PC-9 (cell line): ENCODE results near the gene DNAAF5. TPM values are rescaled to one million over a fixed set of nuclear protein-coding genes. Genes with fewer than 3 reads are reported as not detected.

ENCODE experiments used
- BruUV-seq: library from RNA; stranded (reverse); fragments of 400-500 nt; replicated peaks from 2 replicates; lab custom pipeline; 2021; lab: Mats Ljungman, UMichigan
- CTCF ChIA-PET: fragments of 300-600 bp; sonication (Branson Sonifier 250); formaldehyde crosslinking; loops from one replicate; lab custom pipeline; 2022; ENCODE audit warnings: antibody characterized with exemption; lab: Charles Lee
- POLR2A ChIA-PET: fragments of 300-600 bp; sonication (Branson Sonifier 250); formaldehyde crosslinking; loops from one replicate; lab custom pipeline; 2022; ENCODE audit warnings: antibody characterized with exemption; ENCODE audit not compliant: unreplicated experiment; lab: Charles Lee
- DNase-seq, 2 experiments: peaks; one replicate each; pipeline versions ENCODE4 v3.0.0 to v3.0.0-alpha.2; 2015 to 2022; ENCODE audit warnings: mixed read lengths in 1 of 2
- H2AFZ ChIP-seq: fragments of 200-600 bp; sonication (generic); 2 replicates; pipeline ENCODE4 v1.8.1; 2017; ENCODE audit warnings: antibody characterized with exemption
- H3F3A ChIP-seq: fragments of 200-600 bp; sonication (generic); 2 replicates; pipeline ENCODE4 v1.8.1; 2017; ENCODE audit warnings: antibody characterized with exemption, mild to moderate bottlenecking, low read depth; ENCODE audit not compliant: insufficient read depth
- H3K27ac ChIP-seq: fragments of 200-600 bp; sonication (generic); 2 replicates; pipeline ENCODE4 v1.6.1; 2016; ENCODE audit warnings: mixed run types
- H3K27me3 ChIP-seq: fragments of 200-600 bp; sonication (generic); 2 replicates; pipeline ENCODE4 v1.6.1; 2016; ENCODE audit warnings: low read depth, mixed run types; ENCODE audit not compliant: insufficient read depth
- H3K36me3 ChIP-seq: fragments of 200-600 bp; sonication (generic); 2 replicates; pipeline ENCODE4 v1.6.1; 2016; ENCODE audit warnings: low read depth, mixed run types
- H3K4me1 ChIP-seq: fragments of 200-600 bp; sonication (generic); replicated peaks from 2 replicates; pipeline ENCODE4 v1.6.1; 2016; ENCODE audit warnings: mixed run types; ENCODE audit not compliant: insufficient read depth
- H3K4me2 ChIP-seq: fragments of 200-600 bp; sonication (generic); 2 replicates; pipeline ENCODE4 v1.6.1; 2017; ENCODE audit warnings: mixed run types
- H3K4me3 ChIP-seq: fragments of 200-600 bp; sonication (generic); 2 replicates; pipeline ENCODE4 v1.6.1; 2016; ENCODE audit warnings: mixed run types
- H3K79me2 ChIP-seq: fragments of 200-600 bp; sonication (generic); 2 replicates; pipeline ENCODE4 v1.6.1; 2017; ENCODE audit warnings: low read depth, mixed run types
- H3K9me2 ChIP-seq: fragments of 200-600 bp; sonication (generic); 2 replicates; pipeline ENCODE4 v1.8.1; 2017; ENCODE audit warnings: mild to moderate bottlenecking; ENCODE audit not compliant: insufficient read depth
- H3K9me3 ChIP-seq: fragments of 200-600 bp; sonication (generic); 2 replicates; pipeline ENCODE4 v1.8.1; 2016; ENCODE audit warnings: low read depth; ENCODE audit not compliant: insufficient read depth
- H4K20me1 ChIP-seq: fragments of 200-600 bp; sonication (generic); 2 replicates; pipeline ENCODE4 v1.8.1; 2017; ENCODE audit not compliant: insufficient read depth
- CTCF ChIP-seq: fragments of 200-600 bp; sonication (generic); conservative IDR thresholded peaks from 2 replicates; pipeline ENCODE4 v1.6.1; 2017; ENCODE audit warnings: mixed run types, antibody characterized with exemption, mild to moderate bottlenecking, moderate library complexity
- EZH2 ChIP-seq: fragments of 200-600 bp; sonication (generic); IDR thresholded peaks from 2 replicates; pipeline ENCODE4 v1.8.0; 2017; ENCODE audit warnings: antibody characterized with exemption, low read depth
- intact Hi-C: fragments of 100-400 bp; cut with micrococcal nuclease; formaldehyde crosslinking; loops from one replicate; pipeline ENCODE4 v1.10.0; 2022; ENCODE audit not compliant: unreplicated experiment
- total RNA-seq: library from RNA; stranded (reverse); gene quantifications from 2 replicates; pipeline ENCODE4 v1.2.3, GENCODE V29; 2021

The DNAAF5 gene
- total RNA-seq, 1 experiment from 2014 or later: 63.2 TPM

- intact Hi-C loops: no loop called here
- H3K4me2 ChIP-seq: no peak overlapping the region
- H3K4me1 ChIP-seq: no peaks in the 10 kb centered on the region
- H3K79me2 ChIP-seq: 0 out of 2 replicates have a peak, but pooled peaks cover 3% of the 10 kb centered on the region
- peaks cover 20% of the 10 kb centered on the region; the same call in 1 of the 2 replicates for H3K36me3 ChIP-seq
- H2AFZ ChIP-seq: no peak overlapping the region
- H4K20me1 ChIP-seq: peaks cover 3% of the 10 kb centered on the region; the same call in 1 of the 2 replicates
- no peaks in the 10 kb centered on the region for H3F3A ChIP-seq
- H3K4me3 ChIP-seq: no peak overlapping the region
- ChIA-PET POLR2A (no interaction called here), CTCF (no interaction called here)
- no peaks in the 10 kb centered on the region for H3K9me3 ChIP-seq
- H3K27ac ChIP-seq: no peak overlapping the region
- BruUV-seq: no TSS peak
- no peak for TF ChIP-seq CTCF
- no peak for TF ChIP-seq EZH2
- H3K9me2 ChIP-seq: no peaks in the 10 kb centered on the region
- no peaks in the 10 kb centered on the region for H3K27me3 ChIP-seq
- no peak for DNase-seq
Observed at GRCh38 chr7:756231-756927, 29.9 kb downstream of the DNAAF5 start.

- no peak for DNase-seq
- peaks cover 15% of the 10 kb centered on the region; the same call in 1 of the 2 replicates for H3K36me3 ChIP-seq
- no peak overlapping the region for H3K4me3 ChIP-seq
- H3K9me3 ChIP-seq: no peaks in the 10 kb centered on the region
- ChIA-PET CTCF (no interaction called here), POLR2A (no interaction called here)
- intact Hi-C loops: no loop called here
- TF ChIP-seq CTCF (no peak), EZH2 (no peak)
- H3K4me1 ChIP-seq: no peaks in the 10 kb centered on the region
- no peak overlapping the region for H3K27ac ChIP-seq
- no peak overlapping the region for H3K4me2 ChIP-seq
- no peaks in the 10 kb centered on the region for H3K9me2 ChIP-seq
- no peaks in the 10 kb centered on the region for H3F3A ChIP-seq
- H4K20me1 ChIP-seq: peaks cover 3% of the 10 kb centered on the region; the same call in 1 of the 2 replicates
- H2AFZ ChIP-seq: no peak overlapping the region
- H3K27me3 ChIP-seq: no peaks in the 10 kb centered on the region
- no TSS peak for BruUV-seq
- no peaks in the 10 kb centered on the region for H3K79me2 ChIP-seq
Observed at GRCh38 chr7:756928-757560, 30.5 kb downstream of the DNAAF5 start.

GRCh38 chr7:757741-758163 lies 31.3 kb downstream of the DNAAF5 start:
- no peaks in the 10 kb centered on the region for H3K4me1 ChIP-seq
- H3K9me3 ChIP-seq: no peaks in the 10 kb centered on the region
- POLR2A ChIA-PET: no interaction called here
- H3K27ac ChIP-seq: no peak overlapping the region
- no peak overlapping the region for H3K4me3 ChIP-seq
- TF ChIP-seq CTCF (no peak), EZH2 (no peak)
- H3K79me2 ChIP-seq: no peaks in the 10 kb centered on the region
- intact Hi-C loops: no loop called here
- peaks cover 3% of the 10 kb centered on the region; the same call in 1 of the 2 replicates for H4K20me1 ChIP-seq
- no peak overlapping the region for H3K4me2 ChIP-seq
- no peak for DNase-seq
- H3F3A ChIP-seq: no peaks in the 10 kb centered on the region
- CTCF ChIA-PET: no interaction called here
- no peak overlapping the region for H2AFZ ChIP-seq
- H3K9me2 ChIP-seq: no peaks in the 10 kb centered on the region
- BruUV-seq: no TSS peak
- H3K36me3 ChIP-seq: peaks cover 14% of the 10 kb centered on the region; the same call in 1 of the 2 replicates
- no peaks in the 10 kb centered on the region for H3K27me3 ChIP-seq
